Measurements from ENCODE around the gene AMPH.
"Not testable (repeated sequence)": the region's sequence is repeated elsewhere in the genome, so short reads cannot be mapped to it uniquely, and the experiment has no call there.

The AMPH gene

DNA sequence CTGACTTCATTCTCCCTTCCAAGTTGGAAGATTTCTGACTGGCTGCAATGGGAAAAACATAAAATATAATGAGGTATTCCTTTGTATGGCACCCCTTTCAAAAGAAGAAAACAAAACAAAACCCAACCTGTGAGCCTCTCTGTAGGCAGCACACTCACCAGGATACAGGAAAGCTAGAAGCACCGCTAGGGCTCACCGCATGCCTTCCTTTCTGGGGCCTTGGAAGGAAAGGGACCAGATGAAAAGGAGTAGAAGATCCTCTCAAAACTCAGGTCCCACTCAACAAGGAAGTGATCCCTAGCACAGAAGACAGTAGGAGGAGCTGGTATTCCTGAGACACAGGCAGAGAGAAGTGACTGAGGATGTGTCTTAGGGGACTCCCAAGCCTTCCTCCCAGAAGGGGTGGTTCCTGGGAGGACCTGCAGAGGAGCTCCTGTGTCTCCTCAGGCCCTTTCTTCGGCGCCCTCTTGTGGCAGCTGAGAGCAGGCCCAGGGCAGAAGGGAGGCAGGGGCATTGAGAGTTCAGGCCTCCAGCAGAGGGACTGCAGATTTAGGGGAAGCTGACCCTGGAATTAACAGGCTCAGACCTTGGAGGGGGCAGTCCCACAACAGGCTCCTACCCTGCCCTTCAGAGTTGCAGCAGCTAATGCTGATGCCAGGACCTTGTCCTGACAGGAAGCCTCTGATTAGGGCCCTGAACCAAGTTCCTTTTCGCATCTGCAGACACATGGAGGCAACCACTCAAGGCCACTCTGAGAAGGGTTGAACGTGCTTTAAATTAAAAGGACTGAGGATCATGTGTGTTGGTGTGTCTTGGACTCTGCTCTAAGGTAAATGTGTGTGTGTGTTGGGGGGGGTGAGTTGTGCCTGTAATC, 285.6 kb downstream of the AMPH start:
- DNase-seq = peak in 1 of 2 donors; percentile 58

DNA sequence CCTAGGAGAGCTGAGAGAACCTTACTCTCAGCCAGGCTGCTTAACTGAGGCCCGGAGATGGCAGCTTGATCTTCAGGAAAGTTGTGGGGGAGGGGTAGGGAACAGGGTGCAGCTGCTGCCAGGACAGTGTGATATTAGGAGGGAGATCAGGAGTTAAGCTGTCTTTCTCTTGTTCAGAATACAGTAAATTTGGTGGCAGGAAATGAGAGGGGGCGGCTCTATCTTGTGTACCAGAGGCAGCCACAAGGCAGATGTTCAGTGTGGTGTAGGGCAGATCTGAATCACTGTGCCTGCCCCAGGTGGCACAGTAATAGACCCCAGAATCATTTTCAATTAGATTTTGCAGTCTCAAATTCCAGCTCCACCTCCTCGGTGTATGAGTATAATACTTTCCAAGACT, 286.4 kb downstream of the AMPH start:
- not testable (repeated sequence) for DNase-seq

DNA sequence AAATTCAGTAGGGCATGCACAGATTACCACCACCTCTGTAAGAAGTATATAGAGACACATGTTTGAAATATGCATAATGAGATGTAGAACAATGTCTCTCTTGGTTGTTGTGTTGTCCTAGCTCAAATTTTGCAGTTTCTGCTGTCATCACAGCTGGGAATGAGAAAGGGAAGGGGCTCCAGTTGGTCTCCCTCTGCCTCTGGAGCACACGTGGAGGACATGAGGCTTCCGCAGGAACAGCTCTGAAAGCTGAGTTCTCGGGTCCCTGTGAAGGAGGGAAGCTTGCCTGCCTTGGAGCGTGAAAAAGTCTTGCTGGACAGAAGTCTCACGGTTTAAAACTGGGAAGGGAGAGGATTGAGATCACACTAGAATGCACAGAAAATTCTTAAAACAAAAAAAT, 289.0 kb downstream of the AMPH start:
- not testable (repeated sequence) for DNase-seq

DNA sequence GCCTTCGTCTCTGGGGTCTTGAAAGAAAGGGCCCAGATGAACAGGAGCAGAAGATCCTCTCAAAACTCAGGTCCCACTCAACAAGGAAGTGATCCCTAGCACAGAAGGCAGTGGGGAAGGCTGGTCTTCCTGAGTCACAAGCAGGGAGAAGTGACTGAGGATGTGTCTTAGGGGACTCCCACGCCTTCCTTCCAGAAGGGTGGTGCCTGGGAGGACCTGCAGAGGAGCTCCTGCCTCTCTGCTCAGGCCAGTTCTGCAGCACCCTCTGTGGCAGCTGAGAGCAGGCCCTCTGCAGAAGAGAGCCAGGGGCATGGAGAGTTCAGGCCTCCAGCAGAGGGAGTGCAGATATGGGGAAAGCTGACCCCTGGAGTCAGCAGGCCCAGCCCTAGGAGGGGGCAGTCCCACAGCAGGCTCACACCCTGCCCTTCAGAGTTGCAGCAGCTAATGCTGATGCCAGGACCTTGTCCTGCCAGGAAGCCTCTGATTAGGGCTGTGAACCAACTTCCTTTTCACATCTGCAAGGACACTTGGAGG, 289.9 kb downstream of the AMPH start:
- DNase-seq = peak in 1 of 2 donors; percentile 45

DNA sequence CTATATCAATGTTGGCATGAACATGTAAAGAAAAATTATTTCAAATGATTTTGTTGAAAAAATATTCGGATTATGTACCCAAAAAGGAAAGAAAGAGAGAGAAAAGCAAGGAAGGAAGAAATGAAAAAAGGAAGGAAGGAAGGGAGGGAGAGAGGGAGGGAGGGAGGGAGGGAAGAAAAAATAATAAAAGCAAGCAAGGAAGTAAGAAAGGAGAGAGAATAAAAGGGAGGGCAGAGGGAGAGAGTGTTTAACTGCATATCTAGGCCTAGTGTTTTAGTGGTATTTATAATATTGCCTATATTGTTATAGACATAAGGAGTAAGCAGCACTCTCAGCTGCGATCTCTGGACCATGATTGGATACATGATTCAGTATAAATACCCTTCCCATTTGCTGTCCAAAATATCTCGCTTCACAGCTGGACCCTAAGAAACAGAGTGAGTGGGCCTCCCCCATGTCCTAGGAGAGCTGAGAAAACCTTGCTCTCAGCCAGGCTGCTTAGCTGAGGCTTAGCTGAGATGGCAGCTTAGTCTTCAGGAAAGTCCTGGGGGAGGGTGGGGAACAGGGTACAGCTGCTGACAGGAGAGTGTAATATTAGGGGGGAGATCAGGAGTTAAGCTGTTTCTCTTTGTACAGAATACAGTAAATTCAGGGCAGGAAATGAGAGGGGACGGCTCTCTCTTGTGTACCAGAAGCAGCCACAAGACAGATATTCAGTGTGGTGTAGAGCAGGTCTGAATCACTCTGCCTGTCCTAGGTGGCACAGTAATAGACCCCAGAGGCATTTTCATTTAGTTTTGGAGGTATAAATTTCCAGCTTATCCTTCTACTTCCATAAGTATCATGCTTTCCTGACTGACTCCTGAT, 291.0 kb downstream of the AMPH start:
- DNase-seq = no peak

DNA sequence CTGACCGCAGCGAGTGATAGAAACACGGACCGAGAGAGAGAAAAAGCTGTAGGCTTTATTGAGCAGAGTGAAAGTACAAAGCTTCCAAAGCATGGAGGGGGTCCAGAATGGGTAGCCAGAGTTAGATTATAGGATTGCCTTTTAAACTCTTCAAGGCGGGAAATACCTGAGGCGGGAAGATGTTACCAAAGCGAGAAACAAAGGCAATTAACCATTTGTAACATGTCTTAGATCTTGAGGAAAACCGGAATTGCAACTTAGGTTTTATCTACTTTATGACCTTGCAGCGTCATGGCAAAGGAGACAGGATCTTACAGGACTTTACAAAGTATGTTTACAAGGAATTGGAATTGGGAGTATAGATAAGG, 295.0 kb downstream of the AMPH start:
- not testable (repeated sequence) for DNase-seq

DNA sequence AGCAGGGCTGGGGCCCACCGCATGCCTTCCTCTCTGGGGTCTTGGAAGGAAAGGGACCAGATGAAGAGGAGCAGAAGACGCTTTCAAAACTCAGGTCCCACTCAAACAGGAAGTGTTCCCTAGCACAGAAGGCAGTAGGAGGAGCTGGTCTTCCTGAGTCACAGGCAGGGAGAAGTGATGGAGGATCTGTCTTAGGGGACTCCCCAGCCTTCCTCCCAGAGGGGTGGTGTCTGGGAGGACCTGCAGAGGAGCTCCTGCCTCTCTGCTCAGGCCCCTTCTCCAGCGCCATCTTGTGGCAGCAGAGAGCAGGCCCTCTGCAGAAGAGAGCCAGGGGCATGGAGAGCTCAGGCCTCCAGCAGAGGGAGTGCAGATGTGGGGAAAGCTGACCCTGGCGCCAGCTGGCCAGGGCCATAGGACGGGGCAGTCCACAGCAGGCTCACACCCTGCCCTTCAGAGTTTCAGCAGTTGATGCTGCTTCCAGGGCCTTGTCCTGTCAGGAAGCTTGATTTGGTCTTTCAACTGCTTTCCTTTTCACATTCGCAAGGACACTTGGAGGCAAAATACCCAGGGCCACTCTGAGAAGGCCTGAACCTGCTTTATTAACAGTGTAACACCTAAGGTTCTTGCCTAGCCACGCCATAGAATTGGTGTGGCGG, 295.6 kb downstream of the AMPH start:
- DNase-seq = peak; percentile 86 to 91

DNA sequence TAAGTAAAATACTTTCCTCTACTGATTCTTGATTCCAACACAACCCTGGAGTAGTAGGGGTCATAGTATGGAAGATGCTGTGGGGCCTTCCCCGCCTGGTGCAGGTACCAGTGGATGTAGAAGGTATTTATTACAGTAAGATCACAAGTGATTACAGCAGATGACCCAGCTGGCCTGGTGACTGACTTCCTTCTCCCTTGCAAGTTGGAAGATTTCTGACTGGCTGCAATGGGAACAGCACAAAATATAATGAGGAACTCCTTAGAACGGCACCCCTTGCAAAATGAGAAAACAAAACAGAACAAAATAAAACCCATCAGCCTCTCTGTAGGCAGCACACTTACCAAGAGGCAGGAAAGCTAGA, 296.1 kb downstream of the AMPH start:
- DNase-seq = no peak

DNA sequence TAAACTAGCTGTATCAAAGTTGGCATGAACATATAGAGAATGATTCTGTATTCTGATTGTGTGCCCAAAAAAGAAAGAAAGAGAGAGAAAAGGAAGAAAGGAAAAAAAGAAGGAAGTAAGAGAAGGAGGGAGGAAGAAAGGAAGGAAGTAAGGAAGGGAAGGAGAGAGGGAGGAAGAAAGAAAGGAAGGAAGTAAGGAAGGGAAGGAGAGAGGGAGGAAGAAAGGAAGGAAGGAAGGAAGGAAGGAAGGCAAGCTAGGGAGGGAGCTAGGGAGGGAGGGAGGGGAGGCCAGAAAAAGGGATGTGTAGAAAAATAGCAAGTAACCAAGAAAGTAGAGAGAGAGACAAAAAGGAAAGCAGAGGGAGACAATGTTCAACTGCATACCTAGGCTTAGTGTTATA, 297.0 kb downstream of the AMPH start:
- no peak for DNase-seq
